ENCODE results near the gene PPIP5K2.
"Not testable (repeated sequence)": the region's sequence is repeated elsewhere in the genome, so short reads cannot be mapped to it uniquely, and the experiment has no call there.

Gene PPIP5K2

GRCh38 chr5:103209065-103209464 is 89.0 kb downstream of the PPIP5K2 start:
- DNase-seq, result no peak

- no peak for DNase-seq
Measured at GRCh38 chr5:103210952-103211351, 90.9 kb downstream of the PPIP5K2 start.

DNA sequence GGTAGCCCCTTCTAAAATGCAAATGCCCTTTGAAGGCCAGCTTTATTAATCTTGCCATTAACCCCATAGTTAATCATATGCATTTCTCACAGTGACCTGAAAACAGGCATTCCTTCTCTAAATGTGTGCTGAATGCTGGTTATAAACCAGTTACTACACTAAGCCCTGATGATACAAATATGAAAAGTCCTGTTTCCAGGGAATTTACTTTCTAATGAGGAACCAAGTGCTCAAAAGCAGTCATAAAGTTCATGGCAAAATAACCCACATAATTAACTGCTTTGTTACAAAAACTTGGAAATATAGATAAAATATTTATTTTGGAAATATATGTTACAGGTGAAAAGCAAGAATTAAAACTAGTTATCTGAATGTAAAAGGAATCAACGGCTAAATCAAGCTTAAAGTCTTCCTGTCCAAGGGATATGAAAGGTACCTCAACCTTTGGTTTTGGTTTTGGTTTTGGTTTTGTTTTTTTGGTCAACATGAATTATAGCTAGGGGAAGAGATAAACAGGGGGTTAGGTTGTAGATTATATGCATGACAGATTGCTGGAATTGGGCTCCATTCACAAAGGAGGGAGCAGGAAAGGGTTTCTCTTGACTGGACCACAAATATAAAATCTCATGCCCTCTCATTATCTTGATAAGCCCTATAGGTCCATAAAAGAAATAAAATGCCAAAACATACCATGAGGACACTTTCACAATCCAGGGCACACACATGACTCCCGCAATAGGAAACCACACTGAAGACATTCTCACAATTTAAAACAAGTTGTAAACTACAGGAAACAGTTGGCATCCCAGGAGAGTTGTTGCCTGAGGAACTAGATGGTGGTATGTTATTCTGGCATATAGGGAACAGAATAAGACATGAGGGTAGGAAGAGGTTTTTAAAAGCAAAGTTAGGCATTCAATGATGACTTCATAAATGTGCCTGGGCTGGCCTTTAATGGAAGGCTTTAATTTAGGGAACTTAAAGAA is 91.8 kb downstream of the PPIP5K2 start:
- no peak for DNase-seq

GRCh38 chr5:103216137-103216536 is 96.0 kb downstream of the PPIP5K2 start:
- DNase-seq, result no peak

- DNase-seq, result no peak
Measured at GRCh38 chr5:103216697-103217096, 96.6 kb downstream of the PPIP5K2 start.

DNA sequence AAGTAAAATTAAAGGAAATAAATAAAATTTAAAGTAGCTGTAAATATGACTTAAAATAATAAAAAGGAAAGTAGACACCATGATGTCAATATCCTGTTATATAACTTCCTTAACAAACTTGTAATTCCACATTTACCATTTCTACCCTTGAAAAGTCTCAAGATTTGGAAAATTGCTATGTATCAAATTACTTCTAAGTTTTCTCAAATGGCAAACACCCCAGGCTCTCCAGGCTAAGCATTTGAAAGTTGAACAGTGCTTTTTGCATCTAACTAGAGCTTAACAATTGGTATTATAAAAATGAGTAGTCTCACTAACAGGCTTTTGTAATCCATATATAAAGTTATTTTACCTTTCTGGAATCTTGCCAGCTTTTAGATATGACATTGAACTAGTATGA is 97.0 kb downstream of the PPIP5K2 start:
- no peak for DNase-seq

- no peak for DNase-seq
Measured at GRCh38 chr5:103218164-103218563, 98.1 kb downstream of the PPIP5K2 start.

DNA sequence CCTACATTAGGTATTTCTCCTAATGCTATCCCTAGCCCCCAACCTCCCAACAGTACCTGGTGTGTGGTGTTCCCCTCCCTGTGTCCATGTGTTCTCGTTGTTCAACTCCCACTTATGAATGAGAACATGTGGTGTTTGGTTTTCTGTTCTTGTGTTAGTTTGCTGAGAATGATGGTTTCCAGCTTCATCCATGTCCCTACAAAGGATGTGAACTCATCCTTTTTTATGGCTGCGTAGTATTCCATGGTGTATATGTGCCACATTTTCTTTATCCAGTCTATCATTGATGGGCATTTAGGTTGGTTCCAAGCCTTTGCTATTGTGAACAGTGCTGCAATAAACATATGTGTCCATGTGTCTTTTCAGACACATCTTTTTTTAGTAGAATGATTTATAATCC is 99.0 kb downstream of the PPIP5K2 start:
- DNase-seq, result not testable (repeated sequence)

- no peak for DNase-seq
Measured at GRCh38 chr5:103223031-103223955, 103.2 kb downstream of the PPIP5K2 start.

DNA sequence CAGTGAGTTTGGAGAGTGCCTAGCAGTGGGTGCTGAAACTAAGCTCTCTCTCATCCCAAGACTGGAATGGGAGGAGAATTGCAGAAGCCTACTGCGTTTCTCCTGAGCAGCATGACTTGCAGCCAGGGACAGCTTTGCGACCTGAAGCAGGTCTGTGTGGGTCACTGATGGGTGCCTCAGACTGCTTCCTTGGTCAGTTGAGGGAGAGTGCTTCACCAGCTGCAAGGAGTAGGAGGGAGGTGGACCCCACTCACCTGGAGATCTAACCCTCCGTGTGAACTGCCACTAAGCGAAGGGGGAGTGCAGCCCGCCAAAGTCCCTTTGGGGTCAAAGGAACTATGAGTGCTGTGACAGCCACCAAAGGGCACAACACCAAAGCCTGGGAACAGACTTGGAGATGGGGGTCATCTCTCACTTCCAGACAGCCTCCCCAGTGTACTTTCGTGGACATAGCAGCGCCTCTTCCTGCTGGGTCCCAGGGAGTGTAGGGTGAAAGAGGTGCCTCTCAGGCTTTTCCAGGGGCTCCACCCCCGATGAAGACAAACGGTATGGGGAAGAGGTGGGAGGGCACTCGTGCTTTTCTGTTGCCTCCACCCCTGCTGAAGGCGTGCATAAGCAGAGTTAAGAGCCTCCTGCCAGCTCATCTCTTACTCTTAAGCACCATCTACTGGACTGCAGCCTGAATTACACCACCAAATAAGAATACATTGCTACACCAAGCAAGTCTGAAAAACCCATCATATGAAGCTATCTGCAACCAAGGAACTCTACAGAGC is 104.2 kb downstream of the PPIP5K2 start:
- peak; percentile 57 for DNase-seq

DNA sequence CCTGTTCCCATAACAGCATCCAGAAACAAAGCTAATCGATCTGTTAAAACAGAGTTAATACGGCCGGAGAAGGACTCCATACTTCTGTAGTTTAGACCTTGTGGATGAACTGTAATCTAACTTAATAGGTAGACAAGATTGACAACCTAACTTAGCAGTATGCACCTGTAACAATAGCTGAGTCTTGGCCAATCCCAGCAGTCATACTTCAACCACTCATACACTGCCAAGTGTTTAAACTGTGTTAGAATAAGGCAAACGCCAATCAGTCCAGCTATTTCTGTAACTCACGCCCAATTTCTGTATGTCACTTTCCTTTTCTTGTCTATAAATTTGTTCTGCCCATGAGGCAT is 104.8 kb downstream of the PPIP5K2 start:
- no peak for DNase-seq

- DNase-seq, result no peak
Measured at GRCh38 chr5:103228061-103228460, 108.0 kb downstream of the PPIP5K2 start.

GRCh38 chr5:103228588-103228987 is 108.5 kb downstream of the PPIP5K2 start:
- no peak for DNase-seq

GRCh38 chr5:103232393-103232999 is 112.4 kb downstream of the PPIP5K2 start:
- DNase-seq, result no peak

GRCh38 chr5:103234239-103234975 is 114.3 kb downstream of the PPIP5K2 start:
- no peak for DNase-seq

DNA sequence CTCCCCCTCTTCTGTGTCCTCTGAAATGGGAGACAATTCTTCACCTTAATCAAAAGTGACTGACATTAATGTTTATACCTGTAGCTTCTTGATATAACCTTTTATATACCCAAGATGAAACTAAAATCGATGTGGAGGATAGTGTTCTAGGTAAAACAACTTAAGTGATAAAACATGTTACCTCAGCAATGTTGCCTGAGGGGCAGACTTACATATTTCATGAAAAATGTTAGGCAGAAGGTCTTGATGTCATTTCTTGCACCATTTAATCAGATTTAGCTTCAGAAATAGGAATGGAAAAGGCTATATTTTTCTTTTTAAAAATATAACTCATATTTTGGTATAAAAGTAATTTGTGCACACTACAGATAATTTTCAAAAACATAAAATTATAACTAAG is 115.8 kb downstream of the PPIP5K2 start:
- DNase-seq, result no peak

DNA sequence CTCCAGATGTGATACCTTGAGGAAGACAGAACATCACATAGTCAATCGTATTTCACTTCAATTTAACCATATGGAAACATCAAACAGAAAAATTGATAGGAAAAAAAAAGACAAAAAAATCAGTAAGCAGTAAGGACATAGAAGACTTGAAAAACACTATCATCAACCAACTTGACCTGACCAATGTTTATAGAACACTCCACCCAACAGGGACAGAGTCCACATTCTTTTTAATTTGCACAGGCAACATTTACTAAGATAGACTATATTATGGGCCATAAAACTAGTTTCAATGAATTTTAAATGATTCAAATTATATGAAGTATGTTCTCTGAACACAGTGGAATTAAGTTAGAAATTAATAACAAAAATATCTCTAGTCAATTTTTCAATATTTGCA is 117.7 kb downstream of the PPIP5K2 start:
- no peak for DNase-seq

- DNase-seq, result no peak
Measured at GRCh38 chr5:103243665-103244064, 123.6 kb downstream of the PPIP5K2 start.

- DNase-seq, result no peak
Measured at GRCh38 chr5:103244398-103244797, 124.3 kb downstream of the PPIP5K2 start.

- DNase-seq, result no peak
Measured at GRCh38 chr5:103245761-103246160, 125.7 kb downstream of the PPIP5K2 start.

DNA sequence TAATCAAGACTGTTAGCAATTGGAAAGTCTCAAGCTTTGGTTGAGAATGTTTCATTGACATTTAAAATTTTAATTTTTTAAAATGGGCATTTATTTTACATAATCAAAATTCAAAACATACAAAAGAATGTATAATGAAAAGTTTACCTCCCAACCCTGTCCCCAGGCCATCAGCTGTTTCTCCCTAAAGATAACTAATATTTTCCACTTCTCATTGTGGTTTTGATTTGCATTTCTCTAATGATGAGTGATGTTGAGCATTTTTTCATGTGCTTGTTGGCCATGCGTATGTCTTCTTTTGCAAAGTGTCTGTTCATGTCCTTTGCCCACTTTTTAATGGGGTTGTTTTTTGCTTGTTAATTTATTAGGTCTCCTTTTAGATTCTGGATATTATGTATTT is 127.0 kb downstream of the PPIP5K2 start:
- DNase-seq, result no peak

GRCh38 chr5:103249068-103249467 is 129.0 kb downstream of the PPIP5K2 start:
- DNase-seq, result no peak
